ENCODE results near the gene NPNT. TPM values are rescaled to one million over a fixed set of nuclear protein-coding genes. Genes with fewer than 3 reads are reported as not detected.

The NPNT gene
- total and polyA plus RNA-seq, 8 donors, result 56.9 to 380 (median 100) TPM

- Histone ChIP-seq H3K9me3 (no peaks in the 10 kb centered on the region), H3K36me3 (no peaks in the 10 kb centered on the region), H3K27ac (no peak overlapping the region), H3K27me3 (no peaks in the 10 kb centered on the region), H3K4me3 (no peak overlapping the region), H3K4me1 (peaks cover 0 to 11% of the 10 kb centered on the region in 2 donors)
- DNase-seq (no peak), ATAC-seq (no peak)
- TF ChIP-seq, protein P1, sequence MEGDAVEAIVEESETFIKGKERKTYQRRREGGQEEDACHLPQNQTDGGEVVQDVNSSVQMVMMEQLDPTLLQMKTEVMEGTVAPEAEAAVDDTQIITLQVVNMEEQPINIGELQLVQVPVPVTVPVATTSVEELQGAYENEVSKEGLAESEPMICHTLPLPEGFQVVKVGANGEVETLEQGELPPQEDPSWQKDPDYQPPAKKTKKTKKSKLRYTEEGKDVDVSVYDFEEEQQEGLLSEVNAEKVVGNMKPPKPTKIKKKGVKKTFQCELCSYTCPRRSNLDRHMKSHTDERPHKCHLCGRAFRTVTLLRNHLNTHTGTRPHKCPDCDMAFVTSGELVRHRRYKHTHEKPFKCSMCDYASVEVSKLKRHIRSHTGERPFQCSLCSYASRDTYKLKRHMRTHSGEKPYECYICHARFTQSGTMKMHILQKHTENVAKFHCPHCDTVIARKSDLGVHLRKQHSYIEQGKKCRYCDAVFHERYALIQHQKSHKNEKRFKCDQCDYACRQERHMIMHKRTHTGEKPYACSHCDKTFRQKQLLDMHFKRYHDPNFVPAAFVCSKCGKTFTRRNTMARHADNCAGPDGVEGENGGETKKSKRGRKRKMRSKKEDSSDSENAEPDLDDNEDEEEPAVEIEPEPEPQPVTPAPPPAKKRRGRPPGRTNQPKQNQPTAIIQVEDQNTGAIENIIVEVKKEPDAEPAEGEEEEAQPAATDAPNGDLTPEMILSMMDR (IDR thresholded peaks at IDR 0.05), result no peak
- intact Hi-C loops (cut with DNase I), result no loop called here
These were observed 57.3 kb downstream of the NPNT start for GRCh38 chr4:105952591-105952990.

DNA sequence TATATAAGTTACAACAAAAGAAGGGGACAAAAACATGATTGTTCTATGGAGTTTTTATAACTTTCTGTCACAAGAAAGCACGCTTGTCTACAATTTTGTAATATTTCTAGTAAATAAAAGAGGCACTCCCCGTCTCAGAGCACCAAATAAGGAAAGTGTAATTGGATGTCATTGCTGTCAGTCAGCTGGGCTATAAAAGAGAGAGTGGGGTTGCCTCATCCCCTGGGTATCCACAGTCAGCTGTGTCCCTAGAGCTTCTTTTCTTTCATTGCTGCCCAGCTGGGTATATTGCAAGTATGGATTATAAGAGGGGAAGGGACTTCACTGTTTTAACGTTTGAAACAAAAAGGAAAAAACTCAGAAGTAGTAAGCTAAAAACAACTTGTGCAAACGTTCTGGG is 61.3 kb downstream of the NPNT start:
- Histone ChIP-seq H3K4me3 (no peak overlapping the region), H3K36me3 (no peaks in the 10 kb centered on the region), H3K27ac (no peak overlapping the region), H3K27me3 (no peaks in the 10 kb centered on the region), H3K4me1 (peaks cover 0 to 11% of the 10 kb centered on the region in 2 donors), H3K9me3 (no peaks in the 10 kb centered on the region)
- TF ChIP-seq, protein P1 (IDR thresholded peaks at IDR 0.05), result no peak
- no peak for ATAC-seq
- no peak for DNase-seq
- intact Hi-C loops (cut with DNase I), result no loop called here

DNA sequence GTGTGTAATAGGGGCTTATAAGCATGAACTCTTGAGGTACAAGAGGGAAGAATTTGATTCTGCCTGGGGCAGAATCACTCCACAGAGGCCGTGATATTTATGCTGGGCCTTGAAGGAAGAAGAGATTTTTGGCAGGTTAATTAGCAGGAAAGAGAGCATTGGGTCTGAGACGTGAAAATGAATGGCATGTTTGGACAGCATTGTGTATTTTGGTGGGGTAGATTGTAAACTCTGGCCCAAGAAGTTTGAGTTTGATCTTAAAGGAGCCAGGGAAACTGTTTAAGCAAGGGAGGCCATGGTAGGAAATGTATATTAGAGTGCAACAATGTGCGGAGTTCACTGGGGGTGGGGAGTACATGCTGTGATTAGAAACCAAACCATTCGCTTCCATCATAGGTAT is 62.4 kb downstream of the NPNT start:
- ATAC-seq, result peak; percentile 46
- intact Hi-C loops (cut with DNase I), result no loop called here
- Histone ChIP-seq H3K27me3 (no peaks in the 10 kb centered on the region), H3K36me3 (no peaks in the 10 kb centered on the region), H3K9me3 (no peaks in the 10 kb centered on the region), H3K4me1 (peaks cover 0 to 11% of the 10 kb centered on the region in 2 donors), H3K27ac (no peak overlapping the region), H3K4me3 (no peak overlapping the region)
- no peak for DNase-seq
- TF ChIP-seq, protein P1 (IDR thresholded peaks at IDR 0.05), result no peak

GRCh38 chr4:105963461-105964400 is 68.5 kb downstream of the NPNT start:
- peak; percentile 44 for ATAC-seq
- Histone ChIP-seq H3K27ac (no peak overlapping the region), H3K4me1 (no peaks in the 10 kb centered on the region)

More at GRCh38 chr4:105963461-105964400, 68.5 kb downstream of the NPNT start:
- H3K9me3 ChIP-seq, result no peaks in the 10 kb centered on the region
- TF ChIP-seq, protein P1 (IDR thresholded peaks at IDR 0.05), result no peak
- intact Hi-C loops (cut with DNase I), result no loop called here
- no peak for DNase-seq
- H3K4me3 ChIP-seq, result no peak overlapping the region
- H3K27me3 ChIP-seq, result no peaks in the 10 kb centered on the region
- no peaks in the 10 kb centered on the region for H3K36me3 ChIP-seq

Measured in left lung (tissue), 10 donors.